GM13976 (cell line): ENCODE results near the gene KCTD1.

Experiments
- DNase-seq: peaks from one replicate; pipeline ENCODE4 v3.0.0; 2012; ENCODE audit warnings: low spot score
- in situ Hi-C: fragments of 300-500 bp; cut with MboI; formaldehyde crosslinking; loops from one replicate; pipeline ENCODE4 v1.12.0; 2022; ENCODE audit warnings: low sequenced_read_pairs, mixed read lengths, inconsistent platforms; ENCODE audit not compliant: unreplicated experiment
- TF ChIP-seq, protein P1 (sequence below): IDR thresholded peaks from 2 replicates; pipeline ENCODE4 v1.5.1; 2012; ENCODE audit warnings: borderline replicate concordance, mild to moderate bottlenecking; ENCODE audit not compliant: insufficient read depth; ENCODE audit errors: extremely low read depth, missing control alignments, control extremely low read depth

The KCTD1 gene

GRCh38 chr18:26521617-26522016 is 26.7 kb downstream of the KCTD1 start:
- TF ChIP-seq, protein P1, sequence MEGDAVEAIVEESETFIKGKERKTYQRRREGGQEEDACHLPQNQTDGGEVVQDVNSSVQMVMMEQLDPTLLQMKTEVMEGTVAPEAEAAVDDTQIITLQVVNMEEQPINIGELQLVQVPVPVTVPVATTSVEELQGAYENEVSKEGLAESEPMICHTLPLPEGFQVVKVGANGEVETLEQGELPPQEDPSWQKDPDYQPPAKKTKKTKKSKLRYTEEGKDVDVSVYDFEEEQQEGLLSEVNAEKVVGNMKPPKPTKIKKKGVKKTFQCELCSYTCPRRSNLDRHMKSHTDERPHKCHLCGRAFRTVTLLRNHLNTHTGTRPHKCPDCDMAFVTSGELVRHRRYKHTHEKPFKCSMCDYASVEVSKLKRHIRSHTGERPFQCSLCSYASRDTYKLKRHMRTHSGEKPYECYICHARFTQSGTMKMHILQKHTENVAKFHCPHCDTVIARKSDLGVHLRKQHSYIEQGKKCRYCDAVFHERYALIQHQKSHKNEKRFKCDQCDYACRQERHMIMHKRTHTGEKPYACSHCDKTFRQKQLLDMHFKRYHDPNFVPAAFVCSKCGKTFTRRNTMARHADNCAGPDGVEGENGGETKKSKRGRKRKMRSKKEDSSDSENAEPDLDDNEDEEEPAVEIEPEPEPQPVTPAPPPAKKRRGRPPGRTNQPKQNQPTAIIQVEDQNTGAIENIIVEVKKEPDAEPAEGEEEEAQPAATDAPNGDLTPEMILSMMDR: no peak
- in situ Hi-C loops: no loop called here
- no peak for DNase-seq

- TF ChIP-seq, protein P1: no peak
- in situ Hi-C loops: no loop called here
- DNase-seq: no peak
These were observed 27.4 kb downstream of the KCTD1 start for GRCh38 chr18:26520974-26521373.

DNA sequence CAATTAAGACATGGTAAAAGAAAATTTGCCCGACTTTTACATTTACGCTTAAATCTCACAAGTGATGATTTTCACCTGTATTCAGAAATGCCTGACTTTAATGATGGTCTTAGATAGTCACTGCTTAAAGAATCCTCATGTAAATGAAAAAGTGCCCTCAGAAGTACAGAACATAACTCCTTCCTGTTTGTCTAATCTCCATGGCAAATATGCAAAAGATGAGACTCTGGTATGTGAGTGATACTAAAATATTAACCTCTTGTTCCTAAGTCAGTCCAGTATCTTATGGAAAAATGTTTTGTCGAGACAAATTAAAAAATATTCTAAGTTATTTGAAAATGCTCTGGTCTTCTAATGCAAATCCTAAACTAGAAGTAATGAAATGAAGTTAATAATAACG is 29.2 kb downstream of the KCTD1 start:
- in situ Hi-C loops: no loop called here
- TF ChIP-seq, protein P1: no peak
- DNase-seq: no peak

DNA sequence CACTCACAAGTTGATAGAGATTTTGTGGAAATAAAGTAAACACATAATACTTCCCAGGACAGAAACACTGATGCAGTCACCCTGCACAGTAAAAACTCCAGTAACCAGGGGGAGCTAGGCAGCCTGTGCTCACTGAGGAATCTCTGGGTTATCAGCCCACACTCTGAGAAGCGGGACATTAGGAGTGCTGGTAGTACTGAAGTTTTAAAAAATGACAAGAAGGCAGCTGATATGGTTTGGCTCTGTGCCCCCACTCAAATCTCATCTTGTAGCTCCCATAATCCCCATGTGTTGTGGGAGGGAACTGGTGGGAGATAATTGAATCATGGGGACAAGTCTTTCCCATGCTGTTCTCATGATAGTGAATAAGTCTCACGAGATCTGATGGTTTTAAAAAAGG is 31.4 kb downstream of the KCTD1 start:
- no peak for DNase-seq
- in situ Hi-C loops: no loop called here
- TF ChIP-seq, protein P1: no peak

- in situ Hi-C loops: no loop called here
- DNase-seq: no peak
- TF ChIP-seq, protein P1: no peak
These were observed 32.5 kb downstream of the KCTD1 start for GRCh38 chr18:26515643-26516487.

DNA sequence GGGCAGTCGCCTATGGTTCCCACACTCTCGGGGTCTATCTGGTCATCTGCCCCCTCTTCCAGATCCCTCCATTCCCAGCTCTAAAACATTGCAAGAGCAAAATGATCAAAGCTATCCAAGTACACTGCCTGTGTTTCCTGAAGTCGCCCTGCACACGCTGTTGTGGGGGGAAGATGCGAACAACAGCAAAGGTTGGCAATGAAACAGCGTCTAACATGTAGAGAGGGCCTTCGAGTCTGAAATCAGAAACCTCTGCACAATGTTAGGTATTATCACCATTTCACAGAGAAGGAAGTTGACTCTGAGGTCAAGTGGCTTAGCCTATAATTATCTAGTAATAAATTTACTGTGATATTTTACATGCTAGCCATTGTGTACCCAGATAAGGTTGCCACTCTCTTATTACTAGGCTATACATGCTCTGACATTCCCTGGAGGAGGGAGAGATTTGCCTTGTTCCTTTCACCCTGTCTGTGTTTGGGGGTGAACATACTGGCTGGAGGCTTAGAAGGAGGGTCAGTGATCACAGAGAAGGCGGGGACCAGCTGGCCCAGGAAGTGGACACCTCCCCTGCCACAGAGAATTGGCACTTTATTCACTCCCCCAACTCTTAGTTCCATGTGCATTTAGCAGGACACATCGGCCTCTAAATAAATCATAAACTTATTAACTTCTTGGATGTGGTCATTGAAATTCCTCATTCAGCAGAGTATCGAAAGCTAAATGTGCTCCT is 36.8 kb downstream of the KCTD1 start:
- TF ChIP-seq, protein P1: no peak
- no peak for DNase-seq
- in situ Hi-C loops: no loop called here
